Measurements from ENCODE around the gene LIPK. TPM values are rescaled to one million over a fixed set of nuclear protein-coding genes. Genes with fewer than 3 reads are reported as not detected.

The LIPK gene
- total and polyA plus RNA-seq, 2 of the 8 experiments (the other 6 are each of a cell fraction or from before 2014, with no cell fraction given): not detected

DNA sequence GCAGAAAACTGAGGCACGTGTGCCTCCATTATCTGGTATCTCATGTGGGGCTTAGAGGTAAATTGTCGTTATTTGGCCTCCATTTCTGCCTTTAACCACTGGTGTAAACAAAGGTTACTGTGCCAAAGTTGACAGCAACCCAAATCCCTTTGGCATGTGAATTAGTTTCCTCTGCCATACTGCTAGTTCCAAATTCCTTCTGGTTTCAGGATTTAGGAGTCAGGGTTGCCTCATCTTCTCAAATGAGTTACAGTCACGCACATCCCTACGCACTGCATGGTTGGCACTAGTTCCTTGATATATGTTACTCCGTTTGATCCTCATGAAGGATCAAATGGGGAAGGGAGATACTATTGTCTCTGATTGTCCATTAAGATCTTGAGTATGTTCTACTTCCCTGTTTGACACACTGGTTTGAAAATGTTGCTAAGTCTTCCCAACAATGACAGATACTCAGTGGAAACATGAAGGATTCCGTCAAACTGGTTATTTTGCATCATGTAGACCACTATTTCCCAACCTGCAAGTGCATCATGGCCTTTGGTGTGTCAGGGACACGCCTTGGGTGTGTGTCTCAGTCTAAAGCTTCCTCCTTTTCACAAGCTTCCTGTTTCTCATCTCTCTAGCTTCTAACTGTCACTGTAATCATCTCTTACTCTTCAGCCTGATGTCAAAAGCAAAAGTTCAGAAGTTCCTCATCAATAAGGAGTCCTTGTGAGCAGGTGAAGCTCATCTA is 53.5 kb downstream of the LIPK start, which contains the start of gene LIPN:
LIPN (plus strand) TSS at position 655 of the 736 bp plus-strand sequence. CDS start 1,386 bp downstream, outside the sequence.
- POLR2A ChIA-PET (ENCODE audit: partially characterized antibody): no interaction called here
- H3K9ac ChIP-seq (replicated peaks in 1 of 4; ENCODE audit: extremely low read depth in 1 of 4, low read depth in 3 of 4, low read length in 3 of 4): no peak within 1 kb of the TSS
- peak within 1 kb of the TSS; percentile 55; the same call in 1 of the 2 replicates for H2AFZ ChIP-seq (ENCODE audit: low read length)
- CTCF ChIA-PET (ENCODE audit: partially characterized antibody): interaction anchor here (0.9 to 1.2 kb wide), 4 partner anchors 31 to 76 kb away, joined by 3 to 4 read pairs (median 3); no protein-coding TSS in a partner anchor
- H2BK120ac ChIP-seq (replicated peaks; ENCODE audit: low read depth, low read length): no peak within 1 kb of the TSS
- H3K23me2 ChIP-seq (ENCODE audit: low read depth, low read length): no peaks in the 10 kb centered on the region
- no peak within 1 kb of the TSS for H3K27ac ChIP-seq (ENCODE audit: low read depth, low read length)
- TF ChIP-seq HDAC2 (IDR thresholded peaks at IDR 0.05; ENCODE audit: borderline replicate concordance in 1 of 2, low read depth in 2 of 2, low read length in 2 of 2) (no peak), ASH2L (IDR thresholded peaks at IDR 0.05; ENCODE audit: low read length) (no peak)
- no peak within 1 kb of the TSS for H4K5ac ChIP-seq (ENCODE audit: insufficient read length, low read depth, low read length)
- no peaks in the 10 kb centered on the region for H3K79me2 ChIP-seq (ENCODE audit: control insufficient read depth in 1 of 2, insufficient read depth in 2 of 2, low read length in 2 of 2)
- no peak within 1 kb of the TSS for H3K14ac ChIP-seq (ENCODE audit: insufficient read length)
- no peak within 1 kb of the TSS for H3K18ac ChIP-seq (ENCODE audit: extremely low read depth, low read length)
- no peak within 1 kb of the TSS for H3K4me3 ChIP-seq (ENCODE audit: extremely low read depth in 1 of 4, insufficient read depth in 2 of 4, low read depth in 3 of 4, low read length in 4 of 4)
- no peak within 1 kb of the TSS for H2BK15ac ChIP-seq (ENCODE audit: low read length)
- no peak within 1 kb of the TSS for H2BK5ac ChIP-seq (ENCODE audit: low read depth, low read length)
- no peak within 1 kb of the TSS for H2BK12ac ChIP-seq (ENCODE audit: low read depth, low read length)
- H4K20me1 ChIP-seq (replicated peaks in 1 of 2; ENCODE audit: control insufficient read depth in 1 of 2, insufficient read depth in 2 of 2, low read length in 2 of 2): no peaks in the 10 kb centered on the region
- H3K79me1 ChIP-seq (ENCODE audit: low read depth, low read length): no peaks in the 10 kb centered on the region
- H4K91ac ChIP-seq (replicated peaks; ENCODE audit: insufficient read length, low read length): no peak within 1 kb of the TSS
- H2BK20ac ChIP-seq (ENCODE audit: low read length): no peak within 1 kb of the TSS
- H3K36me3 ChIP-seq (ENCODE audit: control insufficient read depth in 2 of 4, insufficient read depth in 4 of 4, low read length in 3 of 4): no peaks in the 10 kb centered on the region
- 83% methylated on average over 7 of the region's 7 CpGs; no CpG with 5 or more reads in 1 of the 2 experiments for WGBS, 2 experiments (ENCODE audit: extremely low coverage in 1 of 2, insufficient coverage in 1 of 2, insufficient read length in 1 of 2, insufficient replicate concordance in 2 of 2, low coverage in 1 of 2, low lambda C conversion rate in 2 of 2, missing lambda C conversion rate in 1 of 2)
- H3K27me3 ChIP-seq (replicated peaks in 1 of 4; ENCODE audit: control insufficient read depth in 3 of 4, extremely low read depth in 1 of 4, insufficient read depth in 3 of 4, low read length in 3 of 4): peaks cover 0 to 1% (median 0%) of the 10 kb centered on the region in 4 experiments; a peak in 1 of 7 replicates
- H2AK5ac ChIP-seq (ENCODE audit: low read depth, low read length): no peak within 1 kb of the TSS
- FAIRE-seq (no peak), DNase-seq (ENCODE audit: low read depth in 1 of 2, low spot score in 2 of 2) (no peak)
- no peak within 1 kb of the TSS for H3K4ac ChIP-seq (replicated peaks; ENCODE audit: insufficient read length, low read depth, low read length)
- no peak within 1 kb of the TSS for H3K23ac ChIP-seq (ENCODE audit: insufficient read length)
- H3K4me1 ChIP-seq (replicated peaks in 1 of 4; ENCODE audit: control insufficient read depth in 3 of 4, insufficient read depth in 4 of 4, low read length in 3 of 4): peaks cover 0 to 5% (median 1%) of the 10 kb centered on the region in 4 experiments; a peak in 3 of 7 replicates
- H3K56ac ChIP-seq (replicated peaks; ENCODE audit: insufficient read length, low read depth, low read length): no peak within 1 kb of the TSS
- no peak within 1 kb of the TSS for H3K4me2 ChIP-seq (ENCODE audit: insufficient read depth in 1 of 2, low read depth in 2 of 2, low read length in 2 of 2)
- H3K9me3 ChIP-seq (ENCODE audit: insufficient read depth in 2 of 2, low read depth in 1 of 2, low read length in 1 of 2): no peaks in the 10 kb centered on the region
- no peak within 1 kb of the TSS for H4K8ac ChIP-seq (ENCODE audit: extremely low read depth, insufficient read depth, low read length)

All from H1 (cell line).